Measurements from ENCODE around the gene NT5C1B. TPM values are rescaled to one million over a fixed set of nuclear protein-coding genes. Genes with fewer than 3 reads are reported as not detected.
A peak's percentile ranks its signal among the peaks of the same experiment; 100 is the strongest.

The NT5C1B gene
- total RNA-seq, 1 donor, result not detected

- Histone ChIP-seq H2AFZ (ENCODE audit: low read length) (no peak overlapping the region), H4K20me1 (ENCODE audit: insufficient read depth, low read length) (no peaks in the 10 kb centered on the region), H3K9me3 (ENCODE audit: low read depth, low read length) (no peaks in the 10 kb centered on the region), H3K79me2 (ENCODE audit: insufficient read depth, low read length) (no peaks in the 10 kb centered on the region), H3K27me3 (ENCODE audit: insufficient read depth, low read length) (no peaks in the 10 kb centered on the region), H3K4me3 (ENCODE audit: insufficient read depth, low read length) (no peak overlapping the region), H3K4me2 (ENCODE audit: insufficient read depth, low read length) (no peak overlapping the region), H3K36me3 (ENCODE audit: insufficient read depth, low read length) (no peaks in the 10 kb centered on the region), H3K27ac (ENCODE audit: low read depth, low read length) (no peak overlapping the region), H3K4me1 (ENCODE audit: insufficient read depth, low read length) (no peaks in the 10 kb centered on the region)
- TF ChIP-seq CTCF (IDR thresholded peaks at IDR 0.05; ENCODE audit: extremely low read depth, low read depth, low read length), result no peak
- DNase-seq (ENCODE audit: insufficient read length, low spot score, missing footprints), result no peak
Measured at GRCh38 chr2:18536697-18537096, 52.7 kb downstream of the NT5C1B start.

GRCh38 chr2:18536100-18536499 lies 53.3 kb downstream of the NT5C1B start:
- no peak for TF ChIP-seq CTCF (IDR thresholded peaks at IDR 0.05; ENCODE audit: extremely low read depth, low read depth, low read length)
- H3K4me1 ChIP-seq (ENCODE audit: insufficient read depth, low read length), result no peaks in the 10 kb centered on the region
- DNase-seq (ENCODE audit: insufficient read length, low spot score, missing footprints), result peak; percentile 2
- H4K20me1 ChIP-seq (ENCODE audit: insufficient read depth, low read length), result no peaks in the 10 kb centered on the region
- no peak overlapping the region for H2AFZ ChIP-seq (ENCODE audit: low read length)
- H3K79me2 ChIP-seq (ENCODE audit: insufficient read depth, low read length), result no peaks in the 10 kb centered on the region
- no peaks in the 10 kb centered on the region for H3K36me3 ChIP-seq (ENCODE audit: insufficient read depth, low read length)
- H3K4me3 ChIP-seq (ENCODE audit: insufficient read depth, low read length), result no peak overlapping the region
- no peaks in the 10 kb centered on the region for H3K27me3 ChIP-seq (ENCODE audit: insufficient read depth, low read length)
- H3K9me3 ChIP-seq (ENCODE audit: low read depth, low read length), result no peaks in the 10 kb centered on the region
- no peak overlapping the region for H3K27ac ChIP-seq (ENCODE audit: low read depth, low read length)
- no peak overlapping the region for H3K4me2 ChIP-seq (ENCODE audit: insufficient read depth, low read length)

GRCh38 chr2:18531194-18531593 lies 58.2 kb downstream of the NT5C1B start:
- no peak for TF ChIP-seq CTCF (IDR thresholded peaks at IDR 0.05; ENCODE audit: extremely low read depth, low read depth, low read length)
- H3K4me1 ChIP-seq (ENCODE audit: insufficient read depth, low read length), result no peaks in the 10 kb centered on the region
- no peaks in the 10 kb centered on the region for H3K79me2 ChIP-seq (ENCODE audit: insufficient read depth, low read length)
- no peak overlapping the region for H2AFZ ChIP-seq (ENCODE audit: low read length)
- no peak overlapping the region for H3K4me3 ChIP-seq (ENCODE audit: insufficient read depth, low read length)
- H3K36me3 ChIP-seq (ENCODE audit: insufficient read depth, low read length), result no peaks in the 10 kb centered on the region
- H3K27me3 ChIP-seq (ENCODE audit: insufficient read depth, low read length), result no peaks in the 10 kb centered on the region
- H3K27ac ChIP-seq (ENCODE audit: low read depth, low read length), result no peak overlapping the region
- no peak for DNase-seq (ENCODE audit: insufficient read length, low spot score, missing footprints)
- H4K20me1 ChIP-seq (ENCODE audit: insufficient read depth, low read length), result no peaks in the 10 kb centered on the region
- H3K9me3 ChIP-seq (ENCODE audit: low read depth, low read length), result no peaks in the 10 kb centered on the region
- no peak overlapping the region for H3K4me2 ChIP-seq (ENCODE audit: insufficient read depth, low read length)

GRCh38 chr2:18527822-18528221 lies 61.5 kb downstream of the NT5C1B start:
- H3K36me3 ChIP-seq (ENCODE audit: insufficient read depth, low read length), result no peaks in the 10 kb centered on the region
- no peak overlapping the region for H3K27ac ChIP-seq (ENCODE audit: low read depth, low read length)
- H2AFZ ChIP-seq (ENCODE audit: low read length), result no peak overlapping the region
- H3K4me3 ChIP-seq (ENCODE audit: insufficient read depth, low read length), result no peak overlapping the region
- no peaks in the 10 kb centered on the region for H3K79me2 ChIP-seq (ENCODE audit: insufficient read depth, low read length)
- peaks cover 5% of the 10 kb centered on the region for H3K4me1 ChIP-seq (ENCODE audit: insufficient read depth, low read length)
- no peak for DNase-seq (ENCODE audit: insufficient read length, low spot score, missing footprints)
- H4K20me1 ChIP-seq (ENCODE audit: insufficient read depth, low read length), result no peaks in the 10 kb centered on the region
- no peak overlapping the region for H3K4me2 ChIP-seq (ENCODE audit: insufficient read depth, low read length)
- no peak for TF ChIP-seq CTCF (IDR thresholded peaks at IDR 0.05; ENCODE audit: extremely low read depth, low read depth, low read length)
- H3K27me3 ChIP-seq (ENCODE audit: insufficient read depth, low read length), result no peaks in the 10 kb centered on the region
- no peaks in the 10 kb centered on the region for H3K9me3 ChIP-seq (ENCODE audit: low read depth, low read length)

Data from osteoblast (primary cell).